Raji (cell line): ENCODE results near the gene MAPK6.

Experiments
- POLR2A ChIP-seq: IDR thresholded peaks from 2 replicates; pipeline ENCODE4 v1.6.1; 2011; ENCODE audit warnings: low read depth, low read length, control low read depth; ENCODE audit not compliant: insufficient read depth

The MAPK6 gene

DNA sequence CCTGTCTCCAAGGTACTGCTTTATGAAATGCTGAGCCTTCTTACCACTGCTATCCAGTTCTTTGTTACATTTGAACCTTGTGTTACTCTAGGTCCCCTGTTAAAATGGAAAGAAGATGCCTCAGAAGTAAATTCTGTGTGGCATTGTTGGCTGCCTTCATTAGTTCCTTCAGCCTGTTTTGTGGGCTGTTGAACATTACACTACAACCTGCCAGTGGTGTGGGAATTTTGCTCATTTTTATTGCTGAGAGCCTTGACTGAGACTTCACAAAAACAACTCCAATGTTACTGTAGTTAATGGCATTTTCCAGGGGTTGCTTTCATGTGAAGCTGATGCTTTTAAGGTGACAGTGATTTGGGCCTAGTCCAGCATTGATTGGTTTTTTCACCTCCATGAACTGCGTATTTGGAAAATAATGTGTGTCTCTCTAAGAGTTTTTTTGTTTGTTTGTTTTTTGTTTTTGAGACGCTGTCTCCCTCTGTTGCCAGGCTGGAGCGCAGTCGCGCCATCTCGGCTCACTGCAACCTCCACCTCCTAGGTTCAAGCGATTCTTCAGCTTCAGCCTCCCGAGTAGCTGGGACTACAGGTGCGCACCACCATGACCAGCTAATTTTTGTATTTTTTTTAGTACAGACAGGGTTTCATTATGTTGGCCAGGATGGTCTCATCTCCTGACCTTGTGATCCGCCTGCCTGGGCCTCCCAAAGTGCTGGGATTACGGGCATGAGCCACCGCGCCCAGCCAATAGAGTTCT lies 4.3 kb downstream of the MAPK6 start:
- no peak for TF ChIP-seq POLR2A

DNA sequence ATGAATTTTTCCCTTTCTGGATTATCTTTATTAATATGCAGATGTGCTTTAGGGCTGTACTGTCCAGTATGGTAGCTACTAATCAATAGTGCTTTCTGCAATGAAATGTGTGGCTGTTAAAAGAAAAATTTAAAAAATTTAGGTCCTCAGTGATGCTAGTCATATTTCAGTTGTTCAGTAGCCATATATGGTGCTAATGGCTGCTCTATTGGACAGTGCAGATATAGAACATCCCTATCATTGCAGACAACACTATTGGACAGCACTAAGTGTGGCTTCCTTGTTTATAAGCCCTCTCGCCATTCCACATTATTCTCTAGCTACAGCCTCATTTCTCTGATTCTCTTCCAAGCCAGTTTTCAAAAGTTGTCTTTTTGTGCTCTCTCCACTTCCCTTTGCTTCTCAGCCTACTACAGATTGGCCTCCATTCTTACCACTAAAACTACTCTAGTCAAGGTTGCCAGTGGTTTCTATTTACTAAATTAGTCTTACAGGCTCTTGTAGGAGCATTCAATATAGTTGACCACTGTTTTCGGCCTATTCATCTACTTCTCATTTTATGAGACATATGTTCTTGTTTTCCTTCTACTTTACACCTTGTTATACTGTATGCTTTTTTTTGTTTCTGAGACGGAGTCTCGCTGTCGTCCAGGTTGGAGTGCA lies 9.5 kb downstream of the MAPK6 start:
- TF ChIP-seq POLR2A: no peak

DNA sequence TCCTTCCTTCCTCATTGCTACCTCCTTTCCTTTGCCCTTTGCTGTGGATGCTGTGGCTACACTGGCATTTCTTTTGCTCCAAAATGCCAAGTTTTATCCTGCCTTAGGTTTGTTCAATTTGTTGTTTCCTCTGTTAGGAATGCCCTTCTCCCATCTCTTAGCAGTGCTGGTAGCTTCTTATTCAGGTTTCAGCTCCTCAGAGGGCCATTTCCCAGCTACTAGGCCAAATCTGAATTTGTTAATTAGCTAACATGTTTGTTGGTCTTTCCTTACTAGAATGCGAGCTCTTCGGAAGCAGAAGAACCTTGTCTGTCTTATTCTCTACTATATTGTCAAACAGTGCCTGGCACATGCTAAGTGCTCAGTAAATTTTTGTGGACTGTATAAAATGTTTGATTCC lies 11.0 kb downstream of the MAPK6 start:
- TF ChIP-seq POLR2A: no peak

DNA sequence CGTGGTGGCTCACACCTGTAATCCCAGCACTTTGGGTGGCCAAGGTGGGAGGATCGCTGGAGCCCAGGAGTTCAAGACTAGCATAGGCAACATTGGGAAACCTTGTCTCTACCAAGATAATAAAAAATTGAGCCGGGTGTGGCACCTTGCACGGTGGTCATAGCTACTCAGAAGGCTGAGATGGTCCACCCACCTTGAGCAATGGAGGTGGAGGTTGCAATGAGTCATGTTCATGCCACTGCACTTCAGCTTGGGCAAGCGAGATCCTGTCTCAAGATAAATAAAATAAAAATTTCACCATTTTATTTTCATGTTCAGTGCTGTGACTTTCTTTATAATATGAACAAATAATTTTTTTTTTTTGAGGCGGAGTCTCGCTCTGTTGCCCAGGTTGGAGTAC lies 12.5 kb downstream of the MAPK6 start:
- TF ChIP-seq POLR2A: no peak

DNA sequence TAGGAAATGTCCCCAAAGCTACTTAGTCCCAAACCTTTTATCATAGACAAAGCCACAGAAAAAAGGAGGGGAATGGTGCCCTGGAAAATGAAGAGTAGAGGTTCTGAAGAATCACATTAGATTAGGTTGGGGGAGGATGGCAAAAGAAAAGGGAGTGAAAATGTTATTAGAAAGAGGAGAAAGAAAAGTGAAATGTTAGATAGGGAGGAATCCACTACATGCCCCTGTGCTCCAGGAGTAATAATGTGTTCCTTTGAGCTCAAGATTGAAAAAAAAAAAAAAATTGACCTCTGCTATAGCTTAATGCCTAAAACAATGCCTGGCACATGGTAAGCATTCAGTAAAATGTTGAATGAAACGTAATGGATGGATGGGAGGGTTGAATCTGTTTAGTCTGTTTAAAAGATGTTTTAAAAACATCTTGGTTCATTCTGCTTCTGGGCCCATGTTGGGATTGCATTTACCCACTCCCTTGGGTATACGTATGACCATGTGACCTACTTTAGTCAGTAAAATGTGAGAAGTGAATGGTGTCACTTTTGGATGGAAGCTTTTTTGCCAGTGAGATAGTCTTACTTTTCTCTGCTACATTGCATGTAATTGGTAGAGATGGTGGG lies 19.0 kb downstream of the MAPK6 start:
- no peak for TF ChIP-seq POLR2A

DNA sequence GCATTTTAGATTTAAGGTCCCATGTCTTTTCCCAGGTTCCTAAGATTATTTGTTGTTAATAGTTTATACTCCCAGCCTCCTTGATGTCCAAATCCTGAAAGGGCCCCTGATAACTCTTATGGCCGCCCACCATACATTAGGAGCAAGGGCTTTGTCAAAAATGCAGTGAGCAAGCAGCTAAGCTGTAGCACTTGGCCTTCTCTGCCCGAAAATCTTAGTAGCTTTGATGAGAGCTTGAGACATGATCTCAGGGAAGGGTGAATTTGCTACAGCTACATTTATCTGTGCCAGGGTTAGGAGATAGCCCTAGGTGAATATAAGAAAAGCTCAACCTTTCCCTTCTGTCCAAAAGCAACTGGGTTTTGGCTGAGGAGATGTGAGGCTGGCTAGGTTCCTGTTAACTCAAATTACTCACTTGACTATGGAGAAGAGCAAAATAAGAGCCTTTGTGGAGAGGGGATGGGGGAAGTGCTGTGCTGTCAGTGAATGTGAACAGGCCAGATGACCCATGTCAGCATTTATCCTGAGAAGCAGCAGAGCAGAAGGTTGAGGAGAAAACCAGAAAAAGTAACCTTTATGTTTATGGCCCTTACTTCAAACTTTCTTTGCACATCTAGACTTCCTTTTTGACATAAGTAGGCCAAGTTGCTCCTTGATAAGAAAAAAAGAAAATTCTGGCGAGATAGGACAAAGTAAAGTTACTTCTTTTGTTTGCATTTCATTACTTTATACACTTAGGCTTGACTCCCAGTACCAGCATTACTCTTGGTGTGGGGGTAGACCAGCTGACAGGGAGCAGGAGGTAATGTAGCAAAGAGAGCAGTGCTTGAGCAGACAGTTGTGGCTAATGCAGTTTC lies 21.1 kb downstream of the MAPK6 start:
- TF ChIP-seq POLR2A: no peak

DNA sequence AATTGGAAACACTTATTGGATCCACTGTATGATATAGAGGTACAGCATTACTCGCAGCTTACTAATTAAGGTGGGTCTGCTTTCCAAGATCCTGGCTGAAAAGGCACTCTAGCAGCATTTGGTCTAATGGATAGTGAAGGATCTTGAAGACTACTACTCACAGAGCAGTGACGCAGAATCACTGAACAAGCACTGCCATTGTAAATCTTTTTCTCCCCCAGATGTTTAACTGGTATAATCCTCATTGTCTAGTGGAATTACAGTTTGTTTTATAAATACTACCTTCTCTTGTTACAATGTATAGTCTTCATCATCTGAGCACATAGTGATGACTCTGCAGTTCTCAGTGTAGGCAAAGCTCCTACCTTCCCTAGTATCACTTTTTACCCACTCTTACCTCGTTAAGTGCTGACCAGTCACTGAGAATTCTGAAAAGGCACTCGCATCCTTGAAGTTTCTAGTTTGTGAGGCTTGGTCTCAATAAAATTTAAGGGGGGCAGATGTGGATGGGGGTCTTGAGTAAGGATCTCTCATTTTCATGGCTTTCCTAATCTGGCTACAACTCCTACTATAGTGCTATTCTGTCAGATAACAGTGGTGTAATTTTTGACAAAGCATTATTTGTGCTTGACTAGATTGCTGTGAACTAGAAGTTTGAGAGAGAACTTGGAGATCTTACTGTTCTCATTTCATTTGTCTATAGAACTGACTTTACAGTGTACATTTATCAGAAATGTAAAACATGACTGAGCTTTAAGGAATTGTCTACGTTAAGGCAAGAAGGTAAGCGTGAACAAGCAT lies 23.2 kb downstream of the MAPK6 start:
- no peak for TF ChIP-seq POLR2A

DNA sequence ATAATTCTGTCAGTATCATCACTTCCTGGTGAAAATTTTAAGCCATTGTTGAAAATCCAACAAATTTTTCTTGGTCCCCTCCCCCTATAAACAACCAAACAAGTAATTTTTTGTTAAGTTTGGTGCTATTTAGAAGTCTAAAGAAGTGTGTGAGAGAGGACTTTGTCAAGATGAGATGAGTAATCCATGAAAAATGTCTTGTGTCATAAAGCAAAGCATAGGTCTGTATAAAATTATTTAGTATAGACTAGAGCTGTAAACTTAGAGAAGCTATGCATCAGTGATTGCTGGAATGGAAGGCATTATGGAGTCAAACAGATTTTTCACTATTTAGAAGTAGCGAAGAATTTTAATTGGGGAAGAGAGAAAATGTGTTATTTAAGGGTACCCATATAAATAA lies 31.4 kb downstream of the MAPK6 start:
- TF ChIP-seq POLR2A: no peak

DNA sequence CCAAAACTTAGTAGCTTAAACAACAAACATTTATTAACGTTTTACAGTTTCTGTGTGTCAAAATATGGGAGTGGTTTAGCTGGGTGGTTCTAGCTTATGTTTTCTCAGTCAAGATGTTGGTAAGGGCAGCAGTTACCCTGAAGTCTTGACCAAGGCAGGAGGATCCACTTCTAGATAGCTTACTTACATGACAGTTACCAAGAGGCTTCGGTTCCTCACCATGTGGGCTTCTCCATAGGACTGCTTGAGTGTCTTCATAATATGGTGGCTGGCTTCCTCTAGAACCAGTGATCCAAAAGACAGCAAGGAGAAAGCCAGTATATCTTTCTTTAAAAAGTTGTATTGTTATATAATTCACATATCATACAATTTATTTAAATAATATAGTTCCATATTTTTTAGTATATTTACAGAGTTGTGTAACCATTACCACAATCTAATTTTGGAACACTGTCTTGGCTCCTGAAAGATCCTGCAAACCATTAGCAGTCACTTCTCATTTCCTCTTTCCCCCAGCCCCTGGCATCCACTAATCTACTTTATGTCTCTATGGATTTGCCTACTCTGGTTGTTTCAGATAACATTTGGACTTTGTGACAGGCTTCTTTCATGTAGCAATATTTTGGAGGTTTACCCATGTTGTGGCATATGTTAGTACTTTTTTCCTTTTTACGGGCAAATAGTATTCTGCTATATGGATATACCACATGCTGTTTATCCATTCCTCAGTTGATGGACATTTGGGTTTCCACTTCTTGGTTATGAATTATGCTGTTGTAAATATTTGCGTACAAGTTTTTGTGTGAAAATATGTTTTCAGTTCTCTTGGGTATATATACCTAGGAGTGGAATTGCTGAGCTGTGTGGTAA lies 33.3 kb downstream of the MAPK6 start:
- no peak for TF ChIP-seq POLR2A

DNA sequence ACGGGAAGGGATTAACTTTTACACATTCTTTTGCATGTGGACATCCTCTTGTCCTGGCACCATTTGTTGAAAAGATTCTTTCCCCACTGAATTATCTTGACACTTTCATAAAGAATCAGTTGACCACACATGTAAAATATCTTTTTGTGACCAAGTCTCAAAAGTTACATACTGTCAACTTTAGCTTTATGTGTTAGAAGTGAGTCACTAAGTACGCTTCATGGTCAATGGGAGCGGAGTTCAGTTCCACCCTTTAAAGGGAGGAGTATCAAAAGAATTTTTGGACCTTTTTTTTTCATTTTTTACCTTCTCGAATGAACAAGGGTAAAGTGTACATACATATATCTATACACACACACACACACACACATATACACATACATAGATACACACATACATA lies 35.4 kb downstream of the MAPK6 start:
- no peak for TF ChIP-seq POLR2A

DNA sequence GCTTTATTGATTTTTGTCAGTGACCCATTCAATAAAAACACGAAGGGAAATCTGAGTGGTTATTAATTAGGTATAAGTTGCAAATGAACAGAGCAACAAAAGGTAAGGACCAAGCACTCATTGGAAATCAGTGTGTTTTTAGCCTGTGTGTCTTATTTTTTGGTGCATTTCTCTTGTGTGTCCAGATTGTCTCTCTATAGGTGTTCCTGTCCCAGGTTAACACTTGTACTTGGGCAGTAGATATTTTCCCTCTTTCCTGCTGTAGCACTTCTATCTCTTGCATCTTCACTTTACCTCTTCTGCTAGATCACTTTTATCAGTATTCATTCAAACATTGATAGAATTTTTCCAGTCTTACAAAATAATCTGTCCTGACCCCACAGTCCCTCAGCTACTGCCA lies 37.0 kb downstream of the MAPK6 start:
- no peak for TF ChIP-seq POLR2A

DNA sequence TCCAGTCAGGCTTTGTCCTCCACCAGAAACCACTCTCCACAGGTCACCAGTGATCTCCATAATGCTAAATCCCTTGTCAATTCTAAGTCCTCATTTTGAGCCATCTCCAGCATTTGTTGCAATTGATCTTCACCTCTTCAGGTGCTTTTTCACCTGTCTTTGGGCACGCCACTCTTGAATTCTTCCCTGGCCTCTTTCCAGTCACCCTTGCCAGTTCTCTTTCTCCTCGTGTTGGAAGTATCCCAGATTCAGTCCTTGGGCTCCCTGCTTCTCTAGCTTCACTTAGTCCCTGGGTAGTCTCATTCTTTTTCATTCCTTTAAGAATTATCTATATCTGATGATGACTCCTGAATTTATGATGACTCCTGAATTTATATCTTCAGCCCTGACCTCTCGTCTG lies 37.5 kb downstream of the MAPK6 start:
- no peak for TF ChIP-seq POLR2A

DNA sequence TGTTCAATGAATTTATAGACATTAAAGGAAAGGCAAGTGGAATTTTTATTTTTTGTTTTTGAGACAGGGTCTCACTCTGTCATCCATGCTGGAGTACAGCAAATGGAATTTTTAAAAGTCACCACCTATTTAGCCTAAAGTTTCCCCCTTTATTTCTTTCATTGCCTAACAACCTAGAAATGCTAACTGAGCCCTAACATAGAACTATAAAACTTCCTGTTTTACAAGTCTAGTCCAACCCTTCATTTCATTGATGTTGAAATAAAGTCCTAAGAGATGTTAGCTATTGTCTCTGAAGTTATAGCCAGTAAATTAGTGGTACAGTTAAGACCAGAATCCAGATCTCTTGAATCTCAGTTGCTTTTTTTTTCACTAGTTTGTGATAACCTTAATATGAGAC lies 39.0 kb downstream of the MAPK6 start:
- no peak for TF ChIP-seq POLR2A

DNA sequence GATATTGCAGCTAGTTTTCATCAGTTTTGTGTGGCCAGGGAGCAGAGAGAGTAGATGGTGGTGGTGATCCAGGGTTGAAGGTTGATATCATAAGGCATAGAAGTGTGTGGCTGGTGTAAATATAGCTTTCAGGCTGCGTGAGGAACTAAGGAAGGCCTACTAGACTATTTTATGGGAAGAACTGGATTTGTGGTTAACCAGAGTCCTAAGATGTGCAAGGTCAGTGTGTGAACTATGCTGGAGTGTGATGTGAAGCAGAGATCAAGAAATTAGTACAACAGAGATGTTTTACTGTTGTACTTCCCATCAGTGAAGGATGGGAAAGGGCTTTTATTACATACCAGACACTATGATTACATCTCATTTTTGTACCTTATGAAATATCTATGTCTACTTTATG lies 41.5 kb downstream of the MAPK6 start:
- no peak for TF ChIP-seq POLR2A
